IMR-90 (cell line): ENCODE results near the gene CADM1.

Experiments used
- BHLHE40 ChIP-seq: fragments of 150-350 bp; IDR thresholded peaks from 2 replicates; pipeline ENCODE4 v1.6.1; 2016; ENCODE audit warnings: mild to moderate bottlenecking, low read depth, low read length
- CHD1 ChIP-seq: IDR thresholded peaks from 2 replicates; pipeline ENCODE4 v1.6.1; 2012; ENCODE audit warnings: low read depth, low read length, improper control_type of control experiment
- CTCF ChIP-seq: conservative IDR thresholded peaks from 2 replicates; pipeline ENCODE4 v1.5.1; 2012; ENCODE audit warnings: mild to moderate bottlenecking, low read depth, low read length, improper control_type of control experiment
- FOS ChIP-seq: fragments of 150-350 bp; IDR thresholded peaks from 2 replicates; pipeline ENCODE4 v1.6.1; 2016; ENCODE audit warnings: low read depth, low read length
- MAFK ChIP-seq: IDR thresholded peaks from 2 replicates; pipeline ENCODE4 v1.6.1; 2012; ENCODE audit warnings: low read depth, low read length, improper control_type of control experiment
- MAZ ChIP-seq: IDR thresholded peaks from 2 replicates; pipeline ENCODE4 v1.6.1; 2012; ENCODE audit warnings: low read depth, mild to moderate bottlenecking, low read length, improper control_type of control experiment, moderate library complexity, borderline replicate concordance
- POLR2A ChIP-seq: IDR thresholded peaks from 2 replicates; pipeline ENCODE4 v1.6.1; 2012; ENCODE audit warnings: mild to moderate bottlenecking, low read depth, low read length
- RAD21 ChIP-seq: IDR thresholded peaks from 2 replicates; pipeline ENCODE4 v1.6.1; 2012; ENCODE audit warnings: low read length, improper control_type of control experiment
- RFX5 ChIP-seq: IDR thresholded peaks from 2 replicates; pipeline ENCODE4 v1.8.0; 2012; ENCODE audit warnings: low read depth, mild to moderate bottlenecking, low read length, moderate library complexity
- SMC3 ChIP-seq: fragments of 150-350 bp; IDR thresholded peaks from 2 replicates; pipeline ENCODE4 v1.6.1; 2016; ENCODE audit warnings: low read depth, mild to moderate bottlenecking, antibody characterized with exemption, low read length, moderate library complexity
- USF2 ChIP-seq: fragments of 150-350 bp; IDR thresholded peaks from 2 replicates; pipeline ENCODE4 v1.6.1; 2017; ENCODE audit warnings: mild to moderate bottlenecking, antibody characterized with exemption, low read length, low read depth
- TF ChIP-seq, protein P1 (sequence below): fragments of 150-350 bp; IDR thresholded peaks from 2 replicates; pipeline ENCODE4 v1.6.1; 2016; ENCODE audit warnings: low read depth, mild to moderate bottlenecking, low read length, moderate library complexity, borderline replicate concordance

DNA sequence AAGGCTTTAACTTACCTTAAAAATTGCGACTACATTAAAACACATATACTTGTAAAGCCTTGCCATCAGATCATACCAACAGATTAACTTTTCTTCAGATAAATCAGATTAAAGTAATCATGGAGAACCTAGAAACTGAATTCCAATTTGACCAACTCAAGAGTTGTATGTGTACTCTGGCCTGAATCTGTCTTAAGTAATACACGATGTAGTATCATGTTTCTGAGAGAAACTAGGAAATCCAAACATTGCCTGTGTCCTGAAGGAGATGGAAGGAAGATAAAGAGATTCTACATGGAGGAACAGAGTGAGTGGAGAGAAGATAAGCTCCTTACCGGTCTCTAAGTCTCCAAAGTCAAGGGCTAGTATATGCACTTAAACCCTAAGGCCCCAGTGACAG, 162.1 kb downstream of the CADM1 start:
- TF ChIP-seq CTCF (no peak), USF2 (no peak), RFX5 (no peak), CHD1 (no peak), MAZ (no peak), POLR2A (no peak), SMC3 (no peak), BHLHE40 (no peak), FOS (no peak), RAD21 (no peak), MAFK (no peak)
- TF ChIP-seq, protein P1, sequence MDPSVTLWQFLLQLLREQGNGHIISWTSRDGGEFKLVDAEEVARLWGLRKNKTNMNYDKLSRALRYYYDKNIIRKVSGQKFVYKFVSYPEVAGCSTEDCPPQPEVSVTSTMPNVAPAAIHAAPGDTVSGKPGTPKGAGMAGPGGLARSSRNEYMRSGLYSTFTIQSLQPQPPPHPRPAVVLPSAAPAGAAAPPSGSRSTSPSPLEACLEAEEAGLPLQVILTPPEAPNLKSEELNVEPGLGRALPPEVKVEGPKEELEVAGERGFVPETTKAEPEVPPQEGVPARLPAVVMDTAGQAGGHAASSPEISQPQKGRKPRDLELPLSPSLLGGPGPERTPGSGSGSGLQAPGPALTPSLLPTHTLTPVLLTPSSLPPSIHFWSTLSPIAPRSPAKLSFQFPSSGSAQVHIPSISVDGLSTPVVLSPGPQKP: no peak
